ENCODE data around the gene ZNF506. TPM values are rescaled to one million over a fixed set of nuclear protein-coding genes. Genes with fewer than 3 reads are reported as not detected.
"Not testable (repeated sequence)": the region's sequence is repeated elsewhere in the genome, so short reads cannot be mapped to it uniquely, and the experiment has no call there.

The ZNF506 gene
- 10 to 100 TPM; 18.5 to 24.1 (median 20.6) TPM for total RNA-seq

DNA sequence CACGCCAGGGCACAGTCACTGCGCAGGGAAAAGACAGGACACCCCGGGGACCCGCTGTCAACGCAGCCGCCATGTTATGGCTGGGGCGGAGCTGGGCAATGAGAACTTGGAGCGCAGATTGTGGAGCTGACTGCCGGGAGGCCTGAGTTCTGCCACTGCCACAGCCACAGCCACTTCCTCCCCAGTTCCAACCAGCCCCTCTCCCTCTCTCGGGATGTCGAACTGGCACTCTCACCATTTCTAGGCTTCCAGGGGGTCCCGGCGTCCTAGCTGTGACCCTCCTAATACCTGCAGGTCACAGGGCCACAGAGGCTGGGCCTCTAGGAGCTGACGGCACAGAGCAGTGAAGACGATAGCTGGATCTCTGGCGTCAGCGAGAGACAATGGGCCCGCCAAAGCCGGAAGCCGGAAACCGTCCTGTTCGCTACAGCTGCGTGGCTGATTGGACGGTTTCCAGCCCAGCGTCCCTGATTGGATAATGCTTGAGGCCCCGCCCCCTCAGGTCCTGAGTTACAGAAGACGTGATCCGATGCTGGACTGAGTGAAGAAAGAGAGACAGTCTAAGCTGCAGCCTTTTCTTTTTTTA is at the start of gene ZNF506:
Gene ZNF506 (minus strand): TSS at position 385 of the 586 bp plus-strand sequence. CDS start 147 bp downstream, at position 238.
- peak; percentile 96 to 98 for TF ChIP-seq POLR2AphosphoS5 (IDR thresholded peaks at IDR 0.05)
- peak; percentile 62 for TF ChIP-seq POLR2A (IDR thresholded peaks at IDR 0.05; ENCODE audit: low read depth)
- TF ChIP-seq, protein P1, sequence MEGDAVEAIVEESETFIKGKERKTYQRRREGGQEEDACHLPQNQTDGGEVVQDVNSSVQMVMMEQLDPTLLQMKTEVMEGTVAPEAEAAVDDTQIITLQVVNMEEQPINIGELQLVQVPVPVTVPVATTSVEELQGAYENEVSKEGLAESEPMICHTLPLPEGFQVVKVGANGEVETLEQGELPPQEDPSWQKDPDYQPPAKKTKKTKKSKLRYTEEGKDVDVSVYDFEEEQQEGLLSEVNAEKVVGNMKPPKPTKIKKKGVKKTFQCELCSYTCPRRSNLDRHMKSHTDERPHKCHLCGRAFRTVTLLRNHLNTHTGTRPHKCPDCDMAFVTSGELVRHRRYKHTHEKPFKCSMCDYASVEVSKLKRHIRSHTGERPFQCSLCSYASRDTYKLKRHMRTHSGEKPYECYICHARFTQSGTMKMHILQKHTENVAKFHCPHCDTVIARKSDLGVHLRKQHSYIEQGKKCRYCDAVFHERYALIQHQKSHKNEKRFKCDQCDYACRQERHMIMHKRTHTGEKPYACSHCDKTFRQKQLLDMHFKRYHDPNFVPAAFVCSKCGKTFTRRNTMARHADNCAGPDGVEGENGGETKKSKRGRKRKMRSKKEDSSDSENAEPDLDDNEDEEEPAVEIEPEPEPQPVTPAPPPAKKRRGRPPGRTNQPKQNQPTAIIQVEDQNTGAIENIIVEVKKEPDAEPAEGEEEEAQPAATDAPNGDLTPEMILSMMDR (IDR thresholded peaks at IDR 0.05) = no peak
- DNase-seq (ENCODE audit: extremely low spot score) = peak; percentile 100
- Histone ChIP-seq H3K36me3 (peaks cover 0 to 14% (median 4%) of the 10 kb centered on the region in 4 donors), H3K27ac (replicated peaks in 1 of 4) (peak within 1 kb of the TSS; percentile 87 to 96 (median 92)), H3K9me3 (peaks cover 0 to 5% (median 0%) of the 10 kb centered on the region in 4 donors), H3K4me1 (peaks cover 15 to 49% (median 33%) of the 10 kb centered on the region in 4 donors), H3K27me3 (no peaks in the 10 kb centered on the region), H3K4me3 (peak within 1 kb of the TSS; percentile 70 to 82 (median 75))
- WGBS = 0% methylated on average over 7 of the region's 28 CpGs
- intact Hi-C loops (cut with DNase I) = loop anchor here (5.0 kb wide), 3 partner anchors 44 to 89 kb away; partner anchors contain the start of genes ZNF14 and ZNF253

DNA sequence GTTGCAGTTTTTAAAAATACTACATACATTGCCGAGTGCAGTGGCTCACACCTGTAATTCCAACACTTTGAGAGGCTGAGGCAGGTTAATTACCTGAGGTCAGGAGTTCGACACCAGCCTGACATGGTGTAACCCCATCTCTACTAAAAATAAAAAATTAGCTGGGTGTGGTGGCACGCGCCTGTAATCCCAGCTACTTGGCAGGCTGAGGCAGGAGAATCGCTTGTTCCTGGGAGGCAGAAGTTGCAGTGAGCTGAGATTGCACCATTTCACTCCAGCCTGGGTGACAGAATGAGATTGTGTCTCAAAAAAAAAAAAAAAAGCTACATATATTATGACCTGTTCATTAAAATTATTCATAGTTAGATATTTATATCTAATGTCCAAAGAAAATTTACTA is 48.5 kb upstream of the ZNF506 start:
- peaks cover 29 to 54% (median 42%) of the 10 kb centered on the region in 4 donors for H3K4me1 ChIP-seq
- H3K4me3 ChIP-seq; H3K36me3 ChIP-seq; H3K27me3 ChIP-seq; DNase-seq (ENCODE audit: extremely low spot score); H3K27ac ChIP-seq (replicated peaks in 1 of 4); intact Hi-C loops (cut with DNase I); H3K9me3 ChIP-seq: not testable (repeated sequence)
- WGBS = 80% methylated on average over 5 of the region's 5 CpGs

DNA sequence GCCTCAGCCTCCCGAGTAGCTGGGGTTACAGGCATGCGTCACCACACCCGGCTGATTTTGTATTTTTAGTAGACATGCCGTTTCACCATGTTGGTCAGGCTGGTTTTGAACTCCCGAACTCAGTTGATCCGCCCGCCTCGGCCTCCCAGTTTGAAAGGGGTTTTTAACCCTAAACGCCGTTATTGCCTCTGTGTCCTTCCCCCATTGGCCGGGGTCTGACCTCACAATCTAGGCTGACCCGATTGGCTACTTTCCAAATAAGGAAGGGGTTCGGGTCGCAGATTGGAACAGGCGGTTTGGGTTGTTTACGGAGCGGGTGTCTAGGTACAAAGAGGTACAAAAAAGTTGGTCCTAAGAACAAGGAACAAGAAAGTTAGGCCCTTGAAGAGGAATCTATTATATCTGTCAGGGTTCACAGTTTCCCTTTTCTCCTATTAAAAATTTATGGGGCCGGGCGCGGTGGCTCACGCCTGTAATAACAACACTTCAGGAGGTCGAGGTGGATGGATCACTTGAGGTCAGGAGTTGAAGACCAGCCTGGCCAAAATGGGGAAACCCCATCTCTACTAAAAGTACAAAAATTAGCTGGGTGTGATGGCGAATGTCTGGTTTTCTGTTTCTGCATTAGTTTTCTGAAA is 45.2 kb upstream of the ZNF506 start:
- peaks cover 29 to 50% (median 42%) of the 10 kb centered on the region in 4 donors for H3K4me1 ChIP-seq
- H3K27ac ChIP-seq (replicated peaks in 1 of 4) = peak overlapping the region; percentile 85 to 96 (median 91)
- DNase-seq (ENCODE audit: extremely low spot score) = no peak
- no peaks in the 10 kb centered on the region for H3K36me3 ChIP-seq
- no peaks in the 10 kb centered on the region for H3K9me3 ChIP-seq
- H3K27me3 ChIP-seq = no peaks in the 10 kb centered on the region
- intact Hi-C loops (cut with DNase I) = loop anchor here (5.0 kb wide), 2 partner anchors 36 to 44 kb away; partner anchors contain the start of genes ZNF506 and ZNF93
- 1% methylated on average over 23 of the region's 23 CpGs for WGBS
- TF ChIP-seq, protein P1 (IDR thresholded peaks at IDR 0.05) = no peak
- no peak for TF ChIP-seq POLR2A (IDR thresholded peaks at IDR 0.05; ENCODE audit: low read depth)
- TF ChIP-seq POLR2AphosphoS5 (IDR thresholded peaks at IDR 0.05) = no peak
- no peak for TF ChIP-seq EP300 (IDR thresholded peaks at IDR 0.05)
- peak overlapping the region; percentile 64 to 82 (median 72) for H3K4me3 ChIP-seq

DNA sequence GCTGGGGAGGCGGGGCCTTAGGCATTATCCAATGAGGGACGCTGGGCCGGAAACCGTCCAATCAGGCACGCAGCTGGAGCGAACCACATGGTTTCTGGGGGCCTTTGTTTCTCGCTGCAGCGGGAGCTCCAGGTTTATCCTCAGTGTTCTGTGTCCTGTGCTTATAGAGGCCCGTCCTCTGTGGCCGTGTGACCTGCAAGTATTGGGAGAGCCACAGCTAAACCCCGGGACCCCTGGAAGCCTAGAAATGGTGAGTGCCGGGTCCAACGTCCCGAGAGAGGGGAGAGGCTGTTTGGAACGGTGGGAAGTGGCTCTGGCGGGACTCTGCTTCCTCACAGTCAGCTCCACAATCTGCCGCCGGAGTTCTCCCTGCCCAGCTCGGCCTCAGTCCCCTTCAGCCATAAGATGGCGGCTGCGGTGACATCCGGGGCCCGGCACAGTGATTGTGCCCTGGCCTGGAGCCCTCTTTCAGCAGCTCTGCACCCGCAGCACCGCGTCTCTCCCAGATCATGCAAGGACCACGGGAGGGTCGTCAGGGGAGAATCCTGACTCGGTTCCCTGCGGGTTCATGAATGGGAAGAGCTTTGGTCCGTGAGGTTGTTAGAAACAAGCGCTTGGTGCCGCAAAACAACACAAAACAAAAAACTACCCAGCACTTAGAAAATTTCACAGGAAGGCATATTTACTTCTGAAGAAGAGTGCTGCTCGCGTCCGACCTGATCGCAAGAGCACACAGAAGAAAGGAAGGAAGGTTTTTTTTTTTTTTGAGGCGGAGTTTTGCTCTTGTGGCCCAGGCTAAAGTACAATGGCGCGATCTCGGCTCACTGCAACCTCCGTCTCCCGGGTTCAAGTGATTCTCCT is 44.4 kb upstream of the ZNF506 start, which contains the start of gene ZNF253:
Gene ZNF253 (plus strand): TSS at position 133 of the 861 bp plus-strand sequence. CDS start 115 bp downstream, at position 248.
- TF ChIP-seq EP300 (IDR thresholded peaks at IDR 0.05) = no peak
- TF ChIP-seq POLR2A (IDR thresholded peaks at IDR 0.05; ENCODE audit: low read depth) = peak; percentile 74
- TF ChIP-seq, protein P1 (IDR thresholded peaks at IDR 0.05) = no peak
- TF ChIP-seq POLR2AphosphoS5 (IDR thresholded peaks at IDR 0.05) = peak; percentile 92 to 96
- H3K4me1 ChIP-seq = peaks cover 29 to 44% (median 35%) of the 10 kb centered on the region in 4 donors

More for the DNA sequence above, 44.4 kb upstream of the ZNF506 start, which contains the start of gene ZNF253:
- Histone ChIP-seq H3K27ac (replicated peaks in 1 of 4) (peak within 1 kb of the TSS; percentile 85 to 96 (median 91)), H3K27me3 (no peaks in the 10 kb centered on the region), H3K4me3 (peak within 1 kb of the TSS; percentile 64 to 82 (median 72)), H3K9me3 (no peaks in the 10 kb centered on the region), H3K36me3 (no peaks in the 10 kb centered on the region)
- WGBS = 0% methylated on average over 31 of the region's 43 CpGs
- DNase-seq (ENCODE audit: extremely low spot score) = peak; percentile 99
- intact Hi-C loops (cut with DNase I) = loop anchor here (5.0 kb wide), 2 partner anchors 36 to 44 kb away; partner anchors contain the start of genes ZNF506 and ZNF93
